Esophagus squamous epithelium (tissue), 4 donors: ENCODE data around the gene MRPS9.

Experiments used
- CTCF ChIP-seq, 6 experiments: fragments of 450-650 bp in 4 of 6; fragments of 200-600 bp in 2 of 6; sonication (generic) in 2 of 6; IDR thresholded peaks; one replicate each; pipeline ENCODE4 v1.5.1; 2016 to 2019; ENCODE audit warnings: antibody characterized with exemption in 6 of 6, mild to moderate bottlenecking in 4 of 6, moderate library complexity in 4 of 6
- POLR2A ChIP-seq, 4 donors: fragments of 450-650 bp; IDR thresholded peaks; one replicate each; pipeline ENCODE4 v1.6.1; 2017; ENCODE audit warnings: antibody characterized with exemption in 4 of 4, mild to moderate bottlenecking in 4 of 4, moderate library complexity in 3 of 4

- TF ChIP-seq CTCF (IDR thresholded peaks at IDR 0.05) (no peak), POLR2A (IDR thresholded peaks at IDR 0.05) (no peak)
Measured at GRCh38 chr2:105125920-105126319, 88.1 kb downstream of the MRPS9 start.
